ENCODE data around the gene PCBP3.

PCBP3 gene

DNA sequence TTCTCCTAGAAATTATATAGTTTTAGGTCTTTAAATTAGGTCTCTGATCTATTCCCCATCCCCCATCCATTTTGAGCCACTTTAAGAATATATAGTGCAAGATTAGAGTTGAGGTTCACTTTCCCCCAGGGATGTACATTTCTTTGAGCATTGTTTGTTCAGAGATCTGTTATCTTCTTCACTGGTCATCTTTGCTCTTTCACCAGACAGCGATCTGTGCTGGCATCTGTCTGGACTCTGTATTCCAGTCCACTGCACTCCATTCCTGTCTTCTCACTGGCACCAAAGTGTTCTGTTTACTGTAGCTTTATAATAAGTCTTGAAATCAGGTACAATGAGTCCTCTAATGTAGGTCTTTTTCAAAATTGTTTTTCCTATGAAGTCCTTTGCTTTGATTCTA, 112.5 kb downstream of the PCBP3 start:
- Histone ChIP-seq H3K27me3 (ENCODE audit: control insufficient read depth, insufficient read depth, low read length) (no peaks in the 10 kb centered on the region), H3K4me1 (ENCODE audit: control insufficient read depth, insufficient read depth, low read length) (peaks cover 1% of the 10 kb centered on the region; the same call in 1 of the 2 replicates), H3K36me3 (ENCODE audit: control insufficient read depth, insufficient read depth, low read length) (no peaks in the 10 kb centered on the region), H3K4me3 (ENCODE audit: low read length) (no peak overlapping the region), H3K27ac (ENCODE audit: low read length) (no peak overlapping the region), H3K9me3 (ENCODE audit: control insufficient read depth, insufficient read depth, low read length) (no peaks in the 10 kb centered on the region)
- WGBS (ENCODE audit: insufficient coverage, insufficient read length), result no CpG with 5 or more reads among the region's 1 CpG
- no peak for DNase-seq (ENCODE audit: low read depth, low spot score)

DNA sequence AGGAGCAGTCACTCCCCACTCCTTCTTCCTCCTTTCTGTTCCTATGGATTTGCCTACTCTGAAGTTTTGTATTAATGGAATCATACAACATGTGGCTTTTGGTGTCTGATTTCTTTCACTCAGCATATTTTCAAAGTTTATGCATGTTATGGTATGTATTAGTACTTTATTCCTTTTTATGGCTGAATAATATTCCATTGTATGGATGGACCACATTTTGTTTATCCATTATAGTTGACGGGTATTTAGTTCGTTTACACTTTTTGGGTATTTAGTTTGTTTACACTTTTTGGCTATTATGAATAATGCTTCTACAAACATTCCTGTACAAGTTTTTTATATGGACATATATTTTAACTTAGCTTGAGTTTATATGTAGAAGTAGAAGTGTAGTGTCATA, 113.1 kb downstream of the PCBP3 start:
- no peaks in the 10 kb centered on the region for H3K9me3 ChIP-seq (ENCODE audit: control insufficient read depth, insufficient read depth, low read length)

DNA sequence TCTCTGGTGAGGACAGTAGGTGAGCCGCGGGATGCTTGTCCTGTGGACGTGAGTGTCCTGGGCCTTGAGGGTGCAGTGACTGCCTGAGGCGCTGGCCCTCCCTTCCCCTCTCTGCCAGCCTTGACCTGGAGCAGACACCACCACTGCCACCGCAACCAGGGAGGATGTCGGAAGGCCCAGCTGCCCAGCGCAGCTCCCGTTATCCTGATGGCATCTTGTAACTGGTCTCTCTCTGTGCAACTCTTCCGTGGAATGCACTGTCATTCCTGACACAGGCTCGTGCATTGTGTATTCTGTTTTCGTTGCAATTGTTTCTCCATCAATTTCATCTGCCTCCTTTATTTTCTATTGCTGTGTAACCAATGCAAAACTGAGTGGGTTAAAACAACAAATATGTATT, 118.2 kb downstream of the PCBP3 start:
- Histone ChIP-seq H3K27ac (ENCODE audit: low read length) (no peak overlapping the region), H3K4me1 (ENCODE audit: control insufficient read depth, insufficient read depth, low read length) (no peaks in the 10 kb centered on the region), H3K4me3 (ENCODE audit: low read length) (no peak overlapping the region), H3K27me3 (ENCODE audit: control insufficient read depth, insufficient read depth, low read length) (no peaks in the 10 kb centered on the region), H3K9me3 (ENCODE audit: control insufficient read depth, insufficient read depth, low read length) (no peaks in the 10 kb centered on the region), H3K36me3 (ENCODE audit: control insufficient read depth, insufficient read depth, low read length) (no peaks in the 10 kb centered on the region)
- no peak for DNase-seq (ENCODE audit: low read depth, low spot score)
- no CpG with 5 or more reads among the region's 11 CpGs for WGBS (ENCODE audit: insufficient coverage, insufficient read length)

More for the DNA sequence above, 113.1 kb downstream of the PCBP3 start:
- no peaks in the 10 kb centered on the region for H3K4me1 ChIP-seq (ENCODE audit: control insufficient read depth, insufficient read depth, low read length)
- DNase-seq (ENCODE audit: low read depth, low spot score), result no peak
- H3K36me3 ChIP-seq (ENCODE audit: control insufficient read depth, insufficient read depth, low read length), result no peaks in the 10 kb centered on the region
- no peaks in the 10 kb centered on the region for H3K27me3 ChIP-seq (ENCODE audit: control insufficient read depth, insufficient read depth, low read length)
- H3K27ac ChIP-seq (ENCODE audit: low read length), result no peak overlapping the region
- WGBS (ENCODE audit: insufficient coverage, insufficient read length), result no CpG with 5 or more reads among the region's 2 CpGs
- no peak overlapping the region for H3K4me3 ChIP-seq (ENCODE audit: low read length)

- H3K27ac ChIP-seq (ENCODE audit: low read length), result no peak overlapping the region
- WGBS (ENCODE audit: insufficient coverage, insufficient read length), result no CpG with 5 or more reads among the region's 19 CpGs
- H3K4me1 ChIP-seq (ENCODE audit: control insufficient read depth, insufficient read depth, low read length), result no peaks in the 10 kb centered on the region
- no peak for DNase-seq (ENCODE audit: low read depth, low spot score)
- H3K9me3 ChIP-seq (ENCODE audit: control insufficient read depth, insufficient read depth, low read length), result no peaks in the 10 kb centered on the region
- no peaks in the 10 kb centered on the region for H3K36me3 ChIP-seq (ENCODE audit: control insufficient read depth, insufficient read depth, low read length)
- no peak overlapping the region for H3K4me3 ChIP-seq (ENCODE audit: low read length)
- H3K27me3 ChIP-seq (ENCODE audit: control insufficient read depth, insufficient read depth, low read length), result no peaks in the 10 kb centered on the region
Measured at GRCh38 chr21:45763074-45763473, 119.5 kb downstream of the PCBP3 start.

DNA sequence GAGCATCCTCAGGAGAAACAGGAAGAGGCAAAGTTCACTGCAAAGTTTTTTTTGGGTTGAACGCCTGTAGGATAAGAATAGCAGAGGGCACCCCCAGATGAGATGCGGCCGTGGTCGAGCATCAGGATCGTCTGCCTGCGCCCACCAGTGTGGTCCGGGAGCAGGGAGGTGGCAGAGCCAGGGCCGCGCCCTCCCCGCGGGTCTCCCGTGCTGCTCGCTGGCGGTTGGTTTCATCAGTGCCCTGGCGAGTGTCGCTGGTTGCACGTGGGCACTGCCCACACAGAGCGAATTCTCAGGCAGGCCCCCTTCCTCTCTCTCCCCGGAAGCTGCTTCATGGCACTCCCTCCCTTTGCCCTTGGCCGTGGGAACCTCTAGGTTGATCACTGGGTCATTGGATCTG, 120.0 kb downstream of the PCBP3 start:
- no CpG with 5 or more reads among the region's 20 CpGs for WGBS (ENCODE audit: insufficient coverage, insufficient read length)
- no peaks in the 10 kb centered on the region for H3K36me3 ChIP-seq (ENCODE audit: control insufficient read depth, insufficient read depth, low read length)
- H3K27me3 ChIP-seq (ENCODE audit: control insufficient read depth, insufficient read depth, low read length), result no peaks in the 10 kb centered on the region
- H3K9me3 ChIP-seq (ENCODE audit: control insufficient read depth, insufficient read depth, low read length), result no peaks in the 10 kb centered on the region
- DNase-seq (ENCODE audit: low read depth, low spot score), result no peak
- no peak overlapping the region for H3K27ac ChIP-seq (ENCODE audit: low read length)
- H3K4me1 ChIP-seq (ENCODE audit: control insufficient read depth, insufficient read depth, low read length), result no peaks in the 10 kb centered on the region
- no peak overlapping the region for H3K4me3 ChIP-seq (ENCODE audit: low read length)

DNA sequence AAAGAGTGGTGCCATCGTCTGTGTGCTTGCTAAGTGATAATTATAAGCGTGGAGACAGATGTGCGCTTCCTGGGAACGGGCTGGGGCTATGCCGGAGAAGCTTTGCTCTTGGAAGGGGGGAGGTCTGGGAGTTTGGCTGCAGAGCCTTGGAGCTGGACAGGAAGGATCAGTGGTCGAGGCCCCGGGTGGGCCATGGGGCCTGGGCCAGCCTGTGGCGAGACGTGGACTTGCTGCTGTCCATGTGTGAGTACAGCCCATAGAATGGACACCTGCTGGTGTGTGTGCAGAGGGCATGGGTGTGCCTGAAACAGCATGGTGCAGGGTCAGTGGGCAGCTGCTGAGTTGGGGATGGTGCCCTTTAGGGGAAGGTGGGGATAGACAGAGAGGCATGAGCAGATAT, 121.3 kb downstream of the PCBP3 start:
- Histone ChIP-seq H3K9me3 (ENCODE audit: control insufficient read depth, insufficient read depth, low read length) (no peaks in the 10 kb centered on the region), H3K36me3 (ENCODE audit: control insufficient read depth, insufficient read depth, low read length) (no peaks in the 10 kb centered on the region), H3K27me3 (ENCODE audit: control insufficient read depth, insufficient read depth, low read length) (no peaks in the 10 kb centered on the region), H3K4me3 (ENCODE audit: low read length) (no peak overlapping the region), H3K4me1 (ENCODE audit: control insufficient read depth, insufficient read depth, low read length) (no peaks in the 10 kb centered on the region), H3K27ac (ENCODE audit: low read length) (no peak overlapping the region)
- no CpG with 5 or more reads among the region's 9 CpGs for WGBS (ENCODE audit: insufficient coverage, insufficient read length)
- DNase-seq (ENCODE audit: low read depth, low spot score), result no peak

DNA sequence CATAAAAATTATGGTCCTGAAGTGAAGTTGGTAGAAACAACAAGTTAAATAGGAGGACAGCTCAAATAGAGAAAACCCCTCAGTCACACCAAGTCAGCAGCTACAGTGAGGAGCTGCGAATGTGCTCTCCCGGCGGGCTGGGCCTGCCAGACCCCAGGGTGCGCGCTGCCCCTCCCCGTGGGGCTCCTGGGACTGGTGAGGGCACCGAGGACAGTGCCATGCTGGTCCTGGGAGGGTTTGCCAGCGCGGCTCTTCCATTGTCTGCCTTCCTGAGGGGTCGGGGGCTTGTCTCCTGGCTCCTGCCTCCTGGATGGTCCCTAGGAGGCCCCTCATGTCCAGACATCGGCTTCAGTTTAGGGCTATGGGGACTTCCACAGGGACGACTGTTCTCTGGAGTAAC, 121.8 kb downstream of the PCBP3 start:
- WGBS (ENCODE audit: insufficient coverage, insufficient read length), result no CpG with 5 or more reads among the region's 12 CpGs
- Histone ChIP-seq H3K27me3 (ENCODE audit: control insufficient read depth, insufficient read depth, low read length) (no peaks in the 10 kb centered on the region), H3K36me3 (ENCODE audit: control insufficient read depth, insufficient read depth, low read length) (no peaks in the 10 kb centered on the region), H3K27ac (ENCODE audit: low read length) (no peak overlapping the region), H3K4me3 (ENCODE audit: low read length) (no peak overlapping the region), H3K4me1 (ENCODE audit: control insufficient read depth, insufficient read depth, low read length) (no peaks in the 10 kb centered on the region), H3K9me3 (ENCODE audit: control insufficient read depth, insufficient read depth, low read length) (no peaks in the 10 kb centered on the region)
- DNase-seq (ENCODE audit: low read depth, low spot score), result no peak

GRCh38 chr21:45766055-45766454, 122.5 kb downstream of the PCBP3 start:
- Histone ChIP-seq H3K4me1 (ENCODE audit: control insufficient read depth, insufficient read depth, low read length) (no peaks in the 10 kb centered on the region), H3K9me3 (ENCODE audit: control insufficient read depth, insufficient read depth, low read length) (no peaks in the 10 kb centered on the region), H3K36me3 (ENCODE audit: control insufficient read depth, insufficient read depth, low read length) (no peaks in the 10 kb centered on the region), H3K4me3 (ENCODE audit: low read length) (no peak overlapping the region), H3K27me3 (ENCODE audit: control insufficient read depth, insufficient read depth, low read length) (no peaks in the 10 kb centered on the region), H3K27ac (ENCODE audit: low read length) (no peak overlapping the region)
- no peak for DNase-seq (ENCODE audit: low read depth, low spot score)
- WGBS (ENCODE audit: insufficient coverage, insufficient read length), result no CpG with 5 or more reads among the region's 14 CpGs

- H3K27me3 ChIP-seq (ENCODE audit: control insufficient read depth, insufficient read depth, low read length), result no peaks in the 10 kb centered on the region
- H3K4me1 ChIP-seq (ENCODE audit: control insufficient read depth, insufficient read depth, low read length), result no peaks in the 10 kb centered on the region
- H3K36me3 ChIP-seq (ENCODE audit: control insufficient read depth, insufficient read depth, low read length), result no peaks in the 10 kb centered on the region
- no peaks in the 10 kb centered on the region for H3K9me3 ChIP-seq (ENCODE audit: control insufficient read depth, insufficient read depth, low read length)
- H3K4me3 ChIP-seq (ENCODE audit: low read length), result no peak overlapping the region; the same call in 1 of the 2 replicates
- no peak overlapping the region for H3K27ac ChIP-seq (ENCODE audit: low read length)
- DNase-seq (ENCODE audit: low read depth, low spot score), result no peak
- WGBS (ENCODE audit: insufficient coverage, insufficient read length), result no CpG with 5 or more reads among the region's 5 CpGs
Measured at GRCh38 chr21:45766501-45766900, 123.0 kb downstream of the PCBP3 start.

DNA sequence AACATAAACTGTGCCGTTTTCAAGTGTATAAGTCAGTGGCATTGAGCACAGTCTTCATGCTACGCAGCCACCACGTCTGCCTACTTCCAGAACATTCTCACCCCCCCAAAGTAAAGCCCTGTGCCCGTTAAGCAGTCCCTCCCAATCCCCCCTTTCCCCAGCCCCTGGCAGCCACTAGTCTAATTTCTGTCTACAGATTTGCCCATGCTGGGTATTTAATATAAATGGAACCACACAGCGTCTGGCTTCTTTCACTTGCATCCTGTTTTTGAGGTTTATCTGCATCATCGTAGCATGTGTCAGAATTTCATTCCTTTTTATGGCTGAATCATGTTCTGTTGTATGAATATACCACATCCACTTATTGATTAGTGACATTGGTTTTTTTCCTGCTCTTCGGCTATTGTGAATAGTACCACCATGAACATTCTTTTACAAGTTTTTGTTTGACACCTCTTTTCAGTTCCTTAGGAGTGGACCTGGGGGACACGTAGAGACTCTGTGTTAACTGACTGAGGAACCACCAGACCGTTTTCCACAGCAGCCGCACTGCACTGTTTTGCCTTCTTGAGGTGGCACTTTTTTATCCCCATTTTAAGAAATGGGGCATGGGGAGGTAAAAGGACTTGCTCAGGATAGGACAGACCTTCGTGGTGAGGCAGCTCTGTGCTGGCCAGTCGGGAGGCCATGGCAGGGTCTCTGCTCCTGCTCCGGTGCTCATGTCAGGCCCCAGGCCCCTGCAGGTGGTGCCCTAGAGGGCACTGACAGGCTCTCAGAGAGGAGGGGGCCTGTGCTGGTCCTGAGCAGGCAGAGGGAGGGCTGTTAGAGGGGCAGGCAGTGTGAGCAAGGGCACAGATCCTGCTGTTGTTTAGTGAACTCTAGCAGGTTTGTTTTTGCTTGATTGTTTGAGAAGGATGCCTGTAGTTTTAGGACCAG, 123.8 kb downstream of the PCBP3 start:
- H3K27me3 ChIP-seq (ENCODE audit: control insufficient read depth, insufficient read depth, low read length), result no peaks in the 10 kb centered on the region

More for the DNA sequence above, 123.8 kb downstream of the PCBP3 start:
- Histone ChIP-seq H3K9me3 (ENCODE audit: control insufficient read depth, insufficient read depth, low read length) (no peaks in the 10 kb centered on the region), H3K4me1 (ENCODE audit: control insufficient read depth, insufficient read depth, low read length) (no peaks in the 10 kb centered on the region), H3K4me3 (ENCODE audit: low read length) (no peak overlapping the region), H3K36me3 (ENCODE audit: control insufficient read depth, insufficient read depth, low read length) (no peaks in the 10 kb centered on the region), H3K27ac (ENCODE audit: low read length) (no peak overlapping the region)
- DNase-seq (ENCODE audit: low read depth, low spot score), result no peak
- WGBS (ENCODE audit: insufficient coverage, insufficient read length), result no CpG with 5 or more reads among the region's 13 CpGs
